Gastrocnemius medialis (tissue), 4 donors: ENCODE data around the gene ECE2. TPM values are rescaled to one million over a fixed set of nuclear protein-coding genes. Genes with fewer than 3 reads are reported as not detected.
"Not testable (repeated sequence)": the region's sequence is repeated elsewhere in the genome, so short reads cannot be mapped to it uniquely, and the experiment has no call there.

Experiments used
- ATAC-seq, 2 donors: fragments of 150-250 bp; one replicate each; pipeline ENCODE4 v1.9.1; 2016
- DNase-seq, 2 donors: peaks; one replicate each; pipeline ENCODE4 v3.0.0-alpha.2; 2019
- H3K27ac ChIP-seq, 4 donors: fragments of 200-600 bp; sonication (generic); 1 replicate in 1 of 4; 2 replicates in 3 of 4; pipeline ENCODE4 v1.5.1; 2016 to 2018; ENCODE audit warnings: mild to moderate bottlenecking in 2 of 4, moderate library complexity in 1 of 4
- H3K27me3 ChIP-seq, 3 donors: fragments of 200-600 bp; sonication (generic) in 2 of 3; 1 replicate in 1 of 3; 2 replicates in 2 of 3; pipeline versions ENCODE4 v1.5.1 to v1.6.0; 2016 to 2019; ENCODE audit warnings: mild to moderate bottlenecking in 1 of 3, moderate library complexity in 1 of 3
- H3K36me3 ChIP-seq, 2 donors: fragments of 200-600 bp; sonication (generic) in 1 of 2; one replicate each; pipeline ENCODE4 v1.5.1; 2017 to 2018
- H3K4me1 ChIP-seq, 2 donors: fragments of 200-600 bp; sonication (generic) in 1 of 2; one replicate each; pipeline ENCODE4 v1.5.1; 2016 to 2017; ENCODE audit warnings: mild to moderate bottlenecking in 2 of 2
- H3K4me3 ChIP-seq, 4 donors: fragments of 200-600 bp; sonication (generic) in 3 of 4; 1 replicate in 1 of 4; 2 replicates in 3 of 4; pipeline ENCODE4 v1.5.1; 2016 to 2019; ENCODE audit warnings: mild to moderate bottlenecking in 2 of 4
- H3K9me3 ChIP-seq, 3 donors: fragments of 200-600 bp; sonication (generic) in 2 of 3; 1 replicate in 1 of 3; 2 replicates in 2 of 3; pipeline ENCODE4 v1.5.1; 2016 to 2019
- CTCF ChIP-seq, 5 experiments: fragments of 450-650 bp in 3 of 5; fragments of 200-600 bp in 2 of 5; sonication (generic) in 2 of 5; IDR thresholded peaks in 4 of 5; conservative IDR thresholded peaks in 1 of 5; 1 replicate in 4 of 5; 2 replicates in 1 of 5; pipeline ENCODE4 v1.5.1; 2016 to 2019; ENCODE audit warnings: antibody characterized with exemption in 5 of 5, mild to moderate bottlenecking in 3 of 5, moderate library complexity in 3 of 5
- POLR2A ChIP-seq, 2 donors: fragments of 450-650 bp; IDR thresholded peaks; one replicate each; pipeline ENCODE4 v1.6.1; 2017; ENCODE audit warnings: antibody characterized with exemption in 2 of 2, mild to moderate bottlenecking in 2 of 2, moderate library complexity in 2 of 2
- in situ Hi-C, 4 donors: fragments of 200-750 bp; cut with MboI; loops; one replicate each; pipeline versions ENCODE4 v1.15.0 to v1.8.0; 2017; ENCODE audit warnings: low sequenced_read_pairs in 4 of 4
- intact Hi-C: fragments of 100-400 bp; cut with DNase I; formaldehyde crosslinking; loops from one replicate; pipeline ENCODE4 v1.15.1; 2023; ENCODE audit warnings: low total_unique reads
- total RNA-seq, 4 donors: library from RNA; depleted of rRNA; stranded (reverse); fragments of >200 nt; gene quantifications; one replicate each; pipeline versions ENCODE4 v1.1.0 to v1.2.3, GENCODE V29; 2016

The ECE2 gene
- total RNA-seq, 4 donors from 2014 or later: not detected

DNA sequence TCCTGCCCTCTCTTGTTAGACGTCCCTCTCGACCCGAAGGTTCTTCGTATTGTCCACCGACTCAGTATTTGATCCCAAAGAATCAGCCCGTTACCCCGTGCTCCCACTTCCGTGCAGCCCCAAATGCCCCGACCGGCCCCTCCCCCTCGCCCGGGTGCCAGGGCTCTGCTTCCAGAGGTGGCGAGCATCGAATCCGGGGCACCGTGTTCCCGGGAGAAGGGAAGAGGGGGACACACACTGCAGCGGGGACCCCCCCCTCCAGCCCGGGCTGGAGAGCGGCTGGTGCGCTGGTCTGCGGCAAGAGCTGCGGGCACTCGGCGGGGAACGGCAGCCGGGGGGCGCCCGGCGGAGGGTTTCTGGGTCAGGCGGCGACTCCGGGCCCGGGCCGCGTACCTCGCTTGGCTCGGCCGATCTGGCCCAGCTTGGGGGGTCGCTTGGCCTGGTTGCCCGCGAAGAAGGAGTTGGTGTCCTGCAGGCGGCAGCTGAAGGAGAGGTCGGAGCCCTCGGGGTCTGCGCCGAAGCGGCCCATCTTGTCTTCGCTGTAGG is 15.0 kb upstream of the ECE2 start:
- Histone ChIP-seq H3K4me1 (peaks cover 10 to 14% of the 10 kb centered on the region in 2 donors), H3K4me3 (peak overlapping the region in 3 of 4 donors; percentile 38 to 54 (median 41)), H3K27me3 (peaks cover 36 to 70% (median 51%) of the 10 kb centered on the region in 3 donors), H3K9me3 (no peaks in the 10 kb centered on the region), H3K27ac (no peak overlapping the region), H3K36me3 (peaks cover 0 to 7% of the 10 kb centered on the region in 2 donors)
- intact Hi-C loops (no loop called here), in situ Hi-C loops (loop anchor here in 1 of 4 donors (25.0 kb wide), 1 partner anchor 373 kb away; the partner anchor contains the start of gene PARL)
- DNase-seq: no peak
- TF ChIP-seq POLR2A (IDR thresholded peaks at IDR 0.05): no peak
- TF ChIP-seq CTCF (IDR thresholded peaks at IDR 0.05 in 4 of 5, conservative IDR thresholded peaks at IDR 0.05 in 1 of 5): no peak
- no peak for ATAC-seq

- no peak for ATAC-seq
- intact Hi-C loops: no loop called here
- Histone ChIP-seq H3K4me1 (peaks cover 10 to 14% of the 10 kb centered on the region in 2 donors), H3K36me3 (peaks cover 0 to 7% of the 10 kb centered on the region in 2 donors), H3K27ac (no peak within 1 kb of the TSS), H3K9me3 (no peaks in the 10 kb centered on the region), H3K4me3 (peak within 1 kb of the TSS; percentile 41 to 54 (median 45)), H3K27me3 (peaks cover 36 to 70% (median 51%) of the 10 kb centered on the region in 3 donors)
- TF ChIP-seq POLR2A (IDR thresholded peaks at IDR 0.05) (no peak), CTCF (IDR thresholded peaks at IDR 0.05 in 4 of 5, conservative IDR thresholded peaks at IDR 0.05 in 1 of 5) (no peak)
- DNase-seq: no peak
- in situ Hi-C loops: loop anchor here in 1 of 4 donors (25.0 kb wide), 1 partner anchor 374 kb away; the partner anchor contains the start of gene PARL
Observed at GRCh38 chr3:184261270-184261853, 14.5 kb upstream of the ECE2 start, which contains the start of gene CAMK2N2. TSS of gene CAMK2N2 (minus strand) at chr3:184261553. CDS start at chr3:184261285, 268 bp downstream.

DNA sequence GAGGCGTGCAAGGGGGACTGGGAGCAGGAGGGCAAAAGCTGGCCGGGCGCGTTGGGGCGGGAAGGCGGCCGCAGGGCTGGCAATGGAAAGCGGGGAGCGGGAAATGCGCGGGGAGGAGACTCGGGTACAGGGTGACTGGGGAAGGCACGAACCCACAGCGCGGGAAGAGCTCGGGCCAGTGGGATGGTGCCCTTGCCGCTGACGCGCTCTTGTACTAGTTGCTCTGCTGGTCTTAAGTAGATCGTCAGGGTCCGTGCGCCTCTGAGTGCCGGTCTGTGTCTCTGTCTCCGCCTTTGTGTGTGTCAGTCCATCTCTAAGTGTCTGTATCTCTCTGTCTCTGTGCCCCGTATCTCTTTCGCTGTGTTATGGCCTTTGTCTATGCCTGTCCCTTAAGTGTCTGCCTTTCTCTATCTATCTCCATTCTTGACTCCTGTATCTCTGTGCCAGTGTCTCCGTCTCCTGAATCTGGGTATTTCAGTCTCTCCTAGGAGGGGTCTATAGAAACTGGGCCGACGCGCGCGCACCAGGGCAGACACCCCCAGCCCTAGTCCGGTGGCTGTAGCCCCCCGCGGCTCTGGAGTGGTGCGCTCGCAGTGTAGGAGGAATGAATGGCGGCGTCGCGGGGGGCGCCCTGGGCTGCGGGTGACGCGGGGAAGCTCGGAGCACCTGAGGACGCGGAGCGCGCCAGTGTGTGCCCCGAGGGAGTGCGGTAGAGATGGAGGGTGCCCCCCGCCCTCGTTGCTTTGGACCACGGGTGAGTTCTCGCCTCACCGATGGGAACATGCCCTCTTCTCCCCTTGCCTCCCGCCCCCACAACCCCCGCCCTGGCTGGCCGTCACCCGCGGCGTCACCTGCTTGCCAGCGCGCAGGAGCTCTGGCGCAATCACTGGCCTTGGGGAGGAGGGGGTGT is 13.7 kb upstream of the ECE2 start:
- peaks cover 10 to 14% of the 10 kb centered on the region in 2 donors for H3K4me1 ChIP-seq
- intact Hi-C loops (no loop called here), in situ Hi-C loops (loop anchor here in 1 of 4 donors (25.0 kb wide), 1 partner anchor 375 kb away; the partner anchor contains the start of gene PARL)
- H3K4me3 ChIP-seq: peak overlapping the region; percentile 39 to 54 (median 45)
- peaks cover 36 to 71% (median 51%) of the 10 kb centered on the region in 3 donors for H3K27me3 ChIP-seq
- ATAC-seq (no peak), DNase-seq (no peak)
- no peak overlapping the region for H3K27ac ChIP-seq
- peaks cover 0 to 7% of the 10 kb centered on the region in 2 donors for H3K36me3 ChIP-seq
- no peaks in the 10 kb centered on the region for H3K9me3 ChIP-seq
- TF ChIP-seq CTCF (IDR thresholded peaks at IDR 0.05 in 4 of 5, conservative IDR thresholded peaks at IDR 0.05 in 1 of 5) (no peak), POLR2A (IDR thresholded peaks at IDR 0.05) (no peak)

- Histone ChIP-seq H3K4me1 (peaks cover 10 to 14% of the 10 kb centered on the region in 2 donors), H3K4me3 (peak overlapping the region in 2 of 4 donors; percentile 13 to 54), H3K36me3 (peaks cover 0 to 7% of the 10 kb centered on the region in 2 donors), H3K9me3 (no peaks in the 10 kb centered on the region), H3K27ac (no peak overlapping the region), H3K27me3 (peaks cover 36 to 76% (median 51%) of the 10 kb centered on the region in 3 donors)
- DNase-seq: no peak
- TF ChIP-seq POLR2A (IDR thresholded peaks at IDR 0.05) (no peak), CTCF (IDR thresholded peaks at IDR 0.05 in 4 of 5, conservative IDR thresholded peaks at IDR 0.05 in 1 of 5) (no peak)
- ATAC-seq: no peak
- intact Hi-C loops: no loop called here
- in situ Hi-C loops: loop anchor here in 1 of 4 donors (25.0 kb wide), 1 partner anchor 375 kb away; the partner anchor contains the start of gene PARL
Observed at GRCh38 chr3:184262764-184263179, 13.1 kb upstream of the ECE2 start.

DNA sequence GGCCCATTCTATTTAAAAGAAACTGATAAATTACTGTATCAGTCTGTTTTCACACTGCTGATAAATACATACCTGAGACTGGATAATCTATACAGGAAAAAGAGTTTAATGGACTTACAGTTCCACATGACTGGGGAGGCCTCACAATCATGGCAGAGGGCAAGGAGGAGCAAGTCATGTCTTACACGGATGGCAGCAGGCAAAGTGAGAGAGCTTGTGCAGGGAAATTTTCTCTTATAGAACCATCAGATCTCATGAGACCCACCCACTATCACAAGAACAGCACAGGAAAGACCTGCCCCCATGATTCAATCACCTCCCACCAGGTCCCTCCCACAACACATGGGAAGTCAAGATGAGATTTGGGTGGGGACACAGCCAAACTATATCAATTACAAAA is 8.6 kb upstream of the ECE2 start:
- H3K4me1 ChIP-seq, H3K27ac ChIP-seq, H3K9me3 ChIP-seq, intact Hi-C loops, ATAC-seq, H3K36me3 ChIP-seq, DNase-seq, H3K4me3 ChIP-seq: not testable (repeated sequence)
- H3K27me3 ChIP-seq: peaks cover 19 to 46% (median 20%) of the 10 kb centered on the region in 3 donors
- in situ Hi-C loops: loop anchor here in 1 of 4 donors (25.0 kb wide), 1 partner anchor 380 kb away; the partner anchor contains the start of gene PARL
